HG03064 (cell line): ENCODE data around the gene LHB.
"Not testable (repeated sequence)": the region's sequence is repeated elsewhere in the genome, so short reads cannot be mapped to it uniquely, and the experiment has no call there.

Experiments used
- ATAC-seq: cut with Tn5 transposase; IDR thresholded peaks from one replicate; pipeline ENCODE4 v1.9.1; 2021; ENCODE audit warnings: low read depth; ENCODE audit not compliant: unreplicated experiment

LHB gene

DNA sequence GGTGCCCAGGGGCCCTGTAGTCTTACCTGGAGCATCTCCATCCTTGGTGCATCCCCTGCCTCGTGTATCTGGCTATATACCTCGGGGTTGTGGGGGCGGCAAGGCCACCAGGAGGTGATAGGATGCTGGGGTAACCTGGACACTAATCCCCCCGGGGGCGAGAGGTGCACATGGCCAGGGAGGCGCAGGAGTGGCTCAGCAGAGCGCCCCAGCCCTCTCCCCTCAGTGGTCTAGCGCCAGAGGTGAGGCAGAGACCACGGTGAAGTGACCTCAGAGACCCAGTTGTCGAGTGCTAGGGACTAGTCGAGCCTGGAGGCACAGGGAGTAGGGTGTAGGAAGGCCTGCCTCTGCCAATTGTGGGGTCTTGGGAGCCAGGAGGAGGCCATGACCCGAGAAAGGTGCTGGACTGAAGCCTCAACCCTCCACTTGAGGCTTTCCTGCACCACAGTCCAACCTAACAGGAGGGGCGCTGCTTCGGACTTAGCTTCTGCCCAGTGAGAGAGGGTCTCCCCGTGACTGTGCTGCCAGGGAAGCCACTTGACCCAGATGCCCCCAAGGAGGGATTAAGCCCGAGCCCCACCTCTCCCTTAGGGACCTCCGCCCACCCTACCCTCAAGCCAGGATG is at the start of gene LHB:
TSS of gene LHB (minus strand) at position 51 of the 625 bp plus-strand sequence. CDS start at position 41, 10 bp downstream.
- no peak for ATAC-seq

DNA sequence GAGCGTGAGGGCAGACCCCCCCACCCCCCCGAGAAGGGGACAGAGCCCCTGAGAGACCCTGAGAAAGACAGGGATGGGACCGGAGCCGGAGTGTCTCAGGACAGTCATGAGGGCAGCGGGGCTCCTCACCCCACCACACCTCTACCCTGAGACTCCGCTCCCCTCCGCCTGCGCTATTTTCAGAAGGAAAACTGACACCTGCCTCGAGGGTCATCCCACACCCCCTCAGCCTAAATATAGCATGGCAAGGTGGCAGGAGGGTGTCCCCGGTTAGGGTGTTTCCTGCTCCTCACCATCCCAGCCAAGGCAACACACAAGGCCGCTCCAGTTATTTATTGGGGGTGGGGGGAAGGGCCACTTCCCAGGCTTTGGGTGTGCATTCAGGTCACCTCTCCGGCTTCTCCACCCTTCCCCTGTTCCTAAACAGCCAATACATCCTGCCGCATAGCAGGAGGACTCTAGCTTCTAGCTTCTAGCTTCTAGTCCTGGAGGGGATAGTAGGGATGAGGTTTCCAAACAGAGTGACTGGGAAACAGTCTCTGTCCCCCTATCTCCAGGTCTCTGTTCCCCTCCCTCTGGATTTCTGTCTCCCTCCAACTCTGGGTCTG is 49.1 kb upstream of the LHB start:
- ATAC-seq: no peak

DNA sequence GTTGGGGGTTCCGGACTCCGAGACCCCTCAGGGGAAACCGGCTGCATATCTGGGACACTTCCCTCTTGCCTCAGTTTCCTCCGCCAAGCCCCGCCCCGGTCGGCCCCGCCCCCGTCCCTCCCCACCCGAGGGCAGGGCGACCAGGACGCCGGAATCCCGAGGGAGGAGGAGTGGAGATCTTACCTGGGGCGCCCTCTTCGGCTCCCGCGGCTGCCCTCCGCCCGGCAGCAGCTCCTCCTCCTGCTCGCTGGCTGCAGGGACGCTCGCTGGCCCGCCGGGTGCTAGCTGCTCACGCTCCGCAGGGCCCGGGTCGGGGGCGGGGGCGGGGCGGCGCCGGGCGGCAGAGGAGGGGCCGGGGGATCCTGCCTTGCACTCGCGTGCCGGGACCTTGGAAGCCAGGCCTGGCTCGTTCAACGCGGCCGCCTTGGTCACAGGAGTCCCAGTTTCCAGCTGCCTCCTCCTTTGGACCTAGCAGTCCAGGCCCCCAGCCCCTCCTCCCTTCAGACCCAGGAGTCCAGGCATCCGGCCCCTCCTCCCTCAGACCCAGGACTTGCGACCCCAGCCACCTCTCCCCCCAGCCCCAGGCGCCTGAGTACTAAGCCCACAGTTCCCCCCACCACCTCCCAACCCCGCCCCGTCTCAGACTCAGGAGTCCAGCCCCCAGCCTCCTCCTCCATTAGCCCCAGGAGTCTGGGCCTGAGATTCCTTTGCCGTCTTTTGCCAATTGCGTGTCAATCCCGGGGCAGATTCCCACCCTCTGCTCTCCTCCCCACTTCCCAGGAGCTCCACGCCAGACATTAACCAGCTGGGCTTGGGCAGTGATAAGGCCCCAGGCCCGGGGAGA is 48.1 kb upstream of the LHB start, which contains the start of gene NTF4:
TSS of gene NTF4 (minus strand) at position 51 of the 844 bp plus-strand sequence. CDS start 2,821 bp downstream, outside the sequence.
- ATAC-seq: no peak

DNA sequence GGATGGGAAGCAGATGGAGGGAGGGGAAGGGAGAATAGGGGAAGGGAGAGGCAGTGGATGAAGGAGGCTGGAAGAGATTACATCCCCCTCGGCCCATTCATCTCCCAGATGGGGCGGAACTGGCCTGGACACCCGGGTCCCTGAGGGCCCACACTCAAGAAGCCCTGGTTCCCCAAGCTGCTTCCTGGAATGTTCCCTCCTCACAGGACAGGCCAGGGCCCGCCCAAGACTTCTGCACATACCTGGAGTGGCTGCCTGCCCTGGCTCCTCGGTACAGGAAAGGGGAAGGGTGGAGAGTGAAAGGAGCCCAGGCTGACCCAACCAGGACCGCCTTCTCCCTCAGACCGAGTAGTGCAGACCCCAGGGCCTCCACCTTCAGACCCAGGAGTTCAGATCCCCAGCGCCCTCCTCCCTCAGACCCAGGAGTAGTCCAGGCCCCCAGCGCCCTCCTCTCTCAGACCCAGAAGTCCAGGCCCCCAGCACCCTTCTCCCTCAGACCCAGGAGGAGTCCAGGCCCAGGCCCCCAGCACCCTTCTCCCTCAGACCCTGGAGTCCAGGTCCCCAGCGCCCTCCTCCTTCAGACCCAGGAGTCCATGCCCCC is 47.2 kb upstream of the LHB start:
- no peak for ATAC-seq

DNA sequence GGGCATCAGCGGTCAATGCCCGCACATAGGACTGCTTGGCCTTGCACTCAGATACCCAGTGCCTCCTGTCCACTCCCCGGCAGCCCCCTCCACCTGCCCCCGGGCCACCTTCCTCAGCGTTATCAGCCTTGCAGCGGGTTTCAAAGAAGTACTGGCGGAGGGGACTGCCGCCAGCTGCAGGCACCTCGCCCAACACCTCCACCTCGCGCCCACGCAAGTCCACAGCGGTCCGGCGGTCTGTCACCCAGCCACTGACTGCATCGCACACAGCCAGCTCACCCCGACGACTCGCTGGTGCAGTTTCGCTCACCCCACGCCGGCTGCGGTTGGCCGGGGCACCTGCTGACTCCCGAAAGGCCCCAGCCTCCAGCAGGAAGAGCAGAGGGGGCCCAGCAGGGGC is 44.6 kb upstream of the LHB start:
- ATAC-seq: no peak

DNA sequence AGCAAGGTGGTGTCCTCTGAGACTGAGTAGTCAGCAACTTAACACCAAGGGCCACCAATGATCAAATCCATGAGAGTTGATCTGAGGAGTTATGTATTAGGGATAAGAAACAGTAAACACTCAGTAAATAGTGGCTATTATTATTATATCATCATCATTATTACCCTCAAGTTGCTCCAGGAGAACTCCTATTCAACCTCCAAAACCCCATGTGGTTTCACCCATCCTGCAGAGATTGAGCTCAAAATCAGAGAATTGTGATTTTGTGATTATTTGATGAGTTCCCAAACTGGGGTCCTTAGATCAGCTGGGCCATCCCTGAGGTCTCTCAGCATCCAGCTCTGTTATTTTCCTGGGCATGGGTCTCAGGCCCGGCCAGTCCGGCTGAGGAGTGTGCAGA is 44.1 kb upstream of the LHB start:
- no peak for ATAC-seq

DNA sequence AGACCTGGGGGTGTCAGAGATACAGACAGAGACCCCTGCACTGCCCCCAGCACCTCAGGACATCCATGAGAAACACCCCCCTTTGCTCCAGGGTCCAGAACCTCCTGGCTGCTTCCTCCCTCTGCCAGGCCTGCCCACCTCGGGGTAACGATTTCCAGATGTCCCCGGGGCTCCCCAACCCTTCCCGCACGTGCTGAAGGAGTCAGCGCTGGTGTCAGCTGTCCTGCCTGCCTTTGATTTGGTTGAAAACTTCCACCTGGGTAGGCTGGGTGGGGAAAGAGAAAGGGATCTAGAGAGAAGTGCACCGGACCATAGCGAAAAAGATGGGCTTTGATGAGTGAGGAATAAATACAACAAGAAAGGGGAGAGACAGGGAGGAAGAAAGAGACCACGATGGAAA is 42.2 kb upstream of the LHB start:
- no peak for ATAC-seq

DNA sequence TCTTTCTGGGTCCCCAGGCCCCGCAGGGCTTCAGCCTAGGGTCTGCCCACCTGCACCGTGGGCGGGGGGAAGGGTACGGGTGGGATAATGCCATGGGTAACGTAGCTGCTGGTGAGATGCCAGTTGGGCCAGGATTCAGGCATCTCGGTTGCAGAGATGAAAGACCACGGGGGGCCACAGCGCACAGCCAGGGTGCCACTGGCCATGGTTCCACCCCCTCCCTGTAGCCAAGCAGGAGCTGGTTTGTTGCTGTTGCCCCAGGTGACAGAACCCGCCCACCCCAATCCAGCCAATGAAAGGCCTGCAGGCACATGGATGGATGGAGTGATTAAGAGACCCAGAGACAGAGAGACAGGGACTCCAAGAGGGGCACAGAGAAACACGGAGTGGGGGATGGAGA is 41.7 kb upstream of the LHB start:
- ATAC-seq: no peak

DNA sequence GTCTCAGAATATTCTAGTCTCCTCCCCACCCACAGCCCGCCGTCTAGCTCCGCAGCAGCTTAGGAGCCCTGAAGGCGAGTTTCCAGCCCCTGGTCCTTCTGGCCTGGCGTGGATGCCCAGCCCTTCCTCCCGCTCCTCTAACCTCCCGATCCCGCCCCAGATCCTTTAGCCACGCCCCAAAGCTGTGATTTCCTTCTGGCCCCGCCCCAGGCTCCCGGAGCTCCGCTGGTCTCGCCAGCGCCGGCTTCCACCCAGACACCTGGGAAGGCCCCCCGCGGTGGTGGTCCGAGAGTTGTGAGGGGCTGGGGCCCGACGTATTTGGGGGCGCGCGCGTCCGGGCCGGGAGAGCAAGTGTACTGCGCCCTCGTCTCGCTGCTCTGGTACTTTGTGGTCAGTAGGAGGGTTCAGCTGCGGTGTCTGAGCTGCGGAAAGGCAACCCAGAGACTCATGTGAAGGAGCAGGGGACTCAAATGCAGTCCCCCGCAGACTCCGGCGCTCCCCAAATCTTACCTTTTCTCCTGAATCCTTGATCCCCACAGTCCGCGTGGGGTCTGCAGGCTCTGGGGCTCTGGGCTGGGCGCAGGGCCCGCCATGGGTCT is 40.8 kb upstream of the LHB start, which contains the start of gene CGB7:
TSS of gene CGB7 (minus strand) at position 114 of the 599 bp plus-strand sequence. CDS start 2,374 bp downstream, outside the sequence.
- no peak for ATAC-seq

DNA sequence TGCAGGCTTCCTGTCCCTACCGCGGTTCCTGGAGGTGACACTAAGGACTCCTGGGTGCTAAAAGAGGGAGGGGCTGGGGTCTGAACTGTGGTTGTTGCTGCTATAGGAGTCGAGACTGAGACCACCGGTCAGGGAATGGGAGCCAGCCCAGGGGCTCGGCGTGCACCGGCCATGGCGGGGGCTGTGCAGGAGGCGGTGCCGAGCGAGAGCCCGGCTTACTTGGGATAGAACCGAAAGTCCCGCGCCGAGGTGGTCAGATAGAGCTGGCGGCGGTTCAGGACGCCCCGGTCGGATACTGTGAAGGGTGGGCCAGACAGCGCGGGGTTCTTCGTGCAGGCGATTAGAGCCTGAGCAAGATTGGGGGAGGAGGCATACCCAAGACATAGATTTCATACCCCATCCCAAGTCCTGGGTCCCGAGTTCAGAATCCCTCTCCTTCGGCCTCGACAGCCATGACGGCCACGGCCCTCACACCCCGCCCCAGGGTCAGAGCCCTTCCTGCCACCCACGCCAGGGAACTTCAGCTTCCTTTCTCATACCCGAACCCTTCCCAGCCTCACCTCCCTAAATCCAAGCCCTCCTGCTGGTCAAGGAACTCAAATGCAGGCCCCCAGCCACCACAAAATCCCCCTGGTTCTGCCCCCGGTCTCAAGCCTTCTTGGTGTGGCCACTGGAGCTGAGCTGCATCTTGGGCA is 40.2 kb upstream of the LHB start:
- not testable (repeated sequence) for ATAC-seq

DNA sequence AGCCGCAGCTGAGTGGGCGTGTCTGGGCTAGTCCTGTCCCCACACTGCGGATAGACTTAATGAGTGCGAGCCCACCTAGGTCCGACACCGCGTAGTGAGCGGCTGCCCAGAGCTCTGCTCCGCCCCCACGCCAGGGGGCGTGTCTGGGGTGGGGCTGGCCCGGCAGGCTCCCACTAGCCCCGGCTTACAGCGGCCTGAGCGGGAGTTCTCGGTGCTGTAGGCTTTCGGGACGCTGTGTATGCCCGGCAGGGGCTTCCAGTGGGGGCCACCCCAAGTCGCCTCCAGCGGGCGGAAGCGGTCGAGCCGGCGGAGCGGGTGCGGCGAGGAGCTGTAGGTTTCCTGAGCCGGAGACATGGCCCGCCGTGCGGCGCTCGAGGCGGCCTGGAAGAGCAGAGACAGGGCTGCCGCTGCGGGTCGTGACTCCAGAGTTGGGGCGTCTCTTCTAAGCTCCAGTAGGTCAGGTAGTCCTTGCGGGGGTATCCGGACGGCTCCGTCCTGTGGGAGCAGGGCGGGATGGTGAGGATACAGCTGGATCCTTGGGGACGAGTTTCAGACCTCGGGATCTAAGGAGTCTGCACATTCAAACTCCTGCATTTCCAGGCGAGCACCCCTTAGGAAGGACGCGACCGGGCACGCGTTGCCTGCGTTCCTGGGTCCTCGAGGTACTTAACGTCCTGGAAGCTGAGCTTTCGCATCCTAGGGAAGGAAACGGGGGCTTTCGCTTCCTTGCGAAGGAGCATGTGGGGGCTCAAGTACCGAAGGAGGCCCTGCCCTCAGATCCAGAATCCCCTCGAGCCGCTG is 39.4 kb upstream of the LHB start:
- ATAC-seq: no peak

DNA sequence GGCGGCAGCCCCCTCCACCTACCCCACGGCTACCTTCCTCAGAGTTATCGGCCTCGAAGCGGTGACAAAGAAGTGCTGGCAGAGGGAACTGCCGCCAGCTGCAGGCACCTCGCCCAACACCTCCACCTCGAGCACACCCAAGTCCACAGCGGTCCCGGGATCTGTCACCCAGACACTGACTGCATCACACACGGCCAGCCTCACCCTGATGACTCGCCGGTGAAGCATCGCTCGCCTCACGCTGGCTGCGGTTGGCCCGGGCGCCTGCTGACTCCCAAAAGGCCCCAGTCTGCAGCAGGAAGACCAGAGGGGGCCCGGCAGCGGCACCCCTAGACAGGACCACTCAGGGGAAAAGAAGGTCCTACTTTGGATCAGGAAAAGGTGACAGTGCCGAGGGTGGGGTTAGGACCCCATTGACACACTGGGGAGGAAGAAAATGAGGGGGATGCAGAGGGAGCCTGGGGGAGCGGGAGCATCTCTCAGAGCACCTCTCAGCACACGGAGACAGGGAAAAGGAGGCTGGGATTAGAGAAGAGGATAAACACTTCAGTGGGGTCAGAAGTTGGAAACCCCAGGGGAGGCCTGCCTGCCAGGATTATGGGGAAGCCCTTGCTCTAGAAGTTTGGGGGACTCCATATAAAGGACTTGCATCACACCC is 33.6 kb upstream of the LHB start:
- not testable (repeated sequence) for ATAC-seq

DNA sequence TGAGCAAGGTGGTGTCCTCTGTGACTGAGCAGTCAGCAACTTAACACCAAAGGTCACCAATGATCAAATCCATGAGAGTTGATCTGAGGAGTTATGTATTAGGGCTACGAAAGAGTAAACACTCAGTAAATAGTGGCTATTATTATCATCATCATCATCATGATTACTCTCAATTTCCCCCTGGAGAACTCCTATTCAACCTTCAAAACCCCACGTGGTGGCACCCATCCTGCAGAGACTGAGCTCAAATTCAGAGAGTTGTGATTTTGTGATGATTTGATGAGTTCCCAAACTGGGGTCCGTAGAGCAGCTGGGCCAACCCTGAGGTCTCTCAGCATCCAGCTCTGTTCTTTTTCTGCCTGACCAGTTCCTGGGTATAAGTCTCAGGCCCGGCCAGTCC is 32.9 kb upstream of the LHB start:
- ATAC-seq: not testable (repeated sequence)

DNA sequence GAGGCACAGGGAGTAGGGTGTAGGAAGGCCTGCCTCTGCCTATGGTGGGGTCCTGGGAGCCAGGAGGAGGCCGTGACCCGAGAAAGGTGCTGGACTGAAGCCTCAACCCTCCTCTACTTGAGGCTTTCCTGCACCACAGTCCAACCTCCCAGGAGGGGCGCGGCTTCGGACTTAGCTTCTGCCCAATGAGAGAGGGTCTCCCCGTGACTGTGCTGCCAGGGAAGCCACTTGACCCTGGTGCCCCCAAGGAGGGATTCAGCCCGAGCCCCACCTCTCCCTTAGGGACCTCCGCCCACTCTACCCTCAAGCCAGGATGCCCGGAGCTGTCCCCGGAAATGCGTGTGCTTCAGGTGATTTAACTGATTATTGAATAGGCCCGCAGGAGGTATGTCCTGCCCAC is 32.1 kb upstream of the LHB start, which contains the start of gene CGB8:
TSS of gene CGB8 (minus strand) at position 101 of the 400 bp plus-strand sequence. CDS start 372 bp downstream, outside the sequence.
- not testable (repeated sequence) for ATAC-seq

DNA sequence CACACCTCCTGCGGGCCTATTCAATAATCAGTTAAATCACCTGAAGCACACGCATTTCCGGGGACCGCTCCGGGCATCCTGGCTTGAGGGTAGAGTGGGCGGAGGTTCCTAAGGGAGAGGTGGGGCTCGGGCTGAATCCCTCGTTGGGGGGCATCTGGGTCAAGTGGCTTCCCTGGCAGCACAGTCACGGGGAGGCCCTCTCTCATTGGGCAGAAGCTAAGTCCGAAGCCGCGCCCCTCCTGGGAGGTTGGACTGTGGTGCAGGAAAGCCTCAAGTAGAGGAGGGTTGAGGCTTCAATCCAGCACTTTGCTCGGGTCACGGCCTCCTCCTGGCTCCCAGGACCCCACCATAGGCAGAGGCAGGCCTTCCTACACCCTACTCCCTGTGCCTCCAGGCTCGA is 26.7 kb upstream of the LHB start, which contains the start of gene CGB5:
TSS of gene CGB5 (plus strand) at position 301 of the 400 bp plus-strand sequence. CDS start 362 bp downstream, outside the sequence.
- not testable (repeated sequence) for ATAC-seq

DNA sequence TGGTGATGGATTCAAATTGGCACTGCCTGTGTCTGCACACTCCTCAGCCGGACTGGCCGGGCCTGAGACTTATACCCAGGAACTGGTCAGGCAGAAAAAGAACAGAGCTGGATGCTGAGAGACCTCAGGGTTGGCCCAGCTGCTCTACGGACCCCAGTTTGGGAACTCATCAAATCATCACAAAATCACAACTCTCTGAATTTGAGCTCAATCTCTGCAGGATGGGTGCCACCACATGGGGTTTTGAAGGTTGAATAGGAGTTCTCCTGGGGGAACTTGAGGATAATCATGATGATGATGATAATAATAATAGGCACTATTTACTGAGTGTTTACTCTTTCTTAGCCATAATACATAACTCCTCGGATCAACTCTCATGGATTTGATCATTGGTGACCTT is 25.8 kb upstream of the LHB start:
- ATAC-seq: not testable (repeated sequence)

DNA sequence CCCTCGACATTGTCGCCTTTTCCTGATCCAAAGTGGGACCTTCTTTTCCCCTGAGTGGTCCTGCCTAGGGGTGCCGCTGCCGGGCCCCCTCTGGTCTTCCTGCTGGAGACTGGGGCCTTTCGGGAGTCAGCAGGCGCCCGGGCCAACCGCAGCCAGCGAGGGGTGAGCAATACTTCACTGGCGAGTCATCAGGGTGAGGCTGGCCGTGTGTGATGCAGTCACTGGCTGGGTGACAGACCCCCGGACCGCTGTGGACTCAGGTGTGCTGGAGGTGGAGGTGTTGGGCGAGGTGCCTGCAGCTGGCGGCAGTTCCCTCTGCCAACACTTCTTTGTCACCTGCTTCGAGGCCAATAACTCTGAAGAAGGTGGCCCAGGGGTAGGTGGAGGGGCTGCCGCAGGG is 25.3 kb upstream of the LHB start:
- ATAC-seq: no peak

DNA sequence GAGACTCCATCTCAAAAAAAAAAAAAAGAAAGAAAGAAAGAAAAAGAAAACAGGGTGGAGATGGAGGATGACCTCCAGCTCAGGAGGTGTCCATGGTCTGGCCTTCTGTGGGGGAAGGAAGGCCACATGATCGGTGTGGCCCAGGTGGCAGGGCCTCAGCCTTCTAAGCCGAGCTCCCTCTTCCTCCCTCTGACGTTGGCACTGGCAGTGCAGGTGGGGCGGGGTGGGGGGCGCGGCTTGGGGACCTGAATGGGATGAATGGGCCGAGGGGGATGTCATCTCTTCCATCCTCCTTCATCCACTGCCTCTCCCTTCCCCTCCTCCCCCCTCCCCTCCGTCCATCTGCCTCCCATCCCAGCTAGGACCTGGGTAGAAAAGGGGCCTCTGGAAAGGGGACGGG is 22.8 kb upstream of the LHB start:
- ATAC-seq: not testable (repeated sequence)
